Kidney (tissue), 14 donors: Measurements from ENCODE around the gene ZKSCAN8. TPM values are rescaled to one million over a fixed set of nuclear protein-coding genes. Genes with fewer than 3 reads are reported as not detected.

Experiments used
- DNase-seq, 5 donors: peaks; one replicate each; pipeline ENCODE4 v3.0.0-alpha.2; 2013 to 2020
- FAIRE-seq: peaks from 2 replicates; lab custom pipeline; 2012; peaks lifted over from hg19 to GRCh38; lab: Jason Lieb, UNC
- H3K27ac ChIP-seq, 2 donors: one replicate each; pipeline ENCODE4 v1.7.0; 2013; ENCODE audit warnings: low read depth in 2 of 2, low read length in 2 of 2, inconsistent platforms in 1 of 2
- H3K27me3 ChIP-seq: one replicate; pipeline ENCODE4 v1.7.1; 2013; ENCODE audit warnings: low read length, inconsistent platforms; ENCODE audit not compliant: control insufficient read depth, insufficient read depth
- H3K36me3 ChIP-seq, 3 donors: one replicate each; pipeline versions ENCODE4 v1.7.0 to v1.7.1; 2013; ENCODE audit warnings: low read length in 3 of 3, control low read depth in 1 of 3, inconsistent platforms in 1 of 3; ENCODE audit not compliant: insufficient read depth in 3 of 3, control insufficient read depth in 2 of 3
- H3K4me1 ChIP-seq, 3 donors: one replicate each; pipeline versions ENCODE4 v1.7.0 to v1.7.1; 2013; ENCODE audit warnings: low read length in 3 of 3, inconsistent platforms in 1 of 3, low read depth in 1 of 3; ENCODE audit not compliant: control insufficient read depth in 2 of 3, insufficient read depth in 2 of 3
- H3K4me3 ChIP-seq, 3 donors: one replicate each; pipeline versions ENCODE4 v1.7.0 to v1.8.1; 2013; ENCODE audit warnings: low read length in 3 of 3, control low read depth in 1 of 3, inconsistent platforms in 1 of 3
- H3K9ac ChIP-seq, 3 donors: one replicate each; pipeline versions ENCODE4 v1.7.0 to v1.7.1; 2013; ENCODE audit warnings: low read length in 3 of 3, control low read depth in 1 of 3, inconsistent platforms in 1 of 3
- H3K9me3 ChIP-seq, 3 donors: one replicate each; pipeline versions ENCODE4 v1.7.0 to v1.7.1; 2013; ENCODE audit warnings: low read length in 3 of 3, control low read depth in 1 of 3, inconsistent platforms in 1 of 3; ENCODE audit not compliant: control insufficient read depth in 2 of 3, insufficient read depth in 1 of 3
- intact Hi-C: fragments of 100-400 bp; cut with DNase I; formaldehyde crosslinking; loops from one replicate; pipeline ENCODE4 v1.11.1; 2022
- polyA plus RNA-seq: library from polyadenylated mRNA; stranded (reverse); fragments of 350-450 nt; fragmentation: Illumina TruSeq; extraction: RNeasy Lipid Tissue Mini Kit (QIAGEN cat#74804); gene quantifications from one replicate; pipeline ENCODE4 v1.2.3, GENCODE V29; 2014; ENCODE audit warnings: low read depth, low replicate concordance; ENCODE audit not compliant: insufficient read depth
- total RNA-seq: library from RNA; stranded (reverse); fragmentation: NEBNext Ultra II Directional; extraction: Animal tissue kit (Norgen Biotek cat#: 25700); gene quantifications from one replicate; pipeline ENCODE4 v1.2.1, GENCODE V29; 2021
- TF ChIP-seq, protein P1 (sequence below): IDR thresholded peaks from 3 replicates; pipeline ENCODE4 v1.5.1; 2012; ENCODE audit warnings: mild to moderate bottlenecking, moderate library complexity, borderline replicate concordance; ENCODE audit not compliant: insufficient read depth; ENCODE audit errors: extremely low read depth
- donor health status: control.
- donor health status: control.
- donor health status: control.
- donor health status: control.
- donor health status: control.
- donor health status: DM: yes; HTN: yes; CAD: no.
- donor health status: Normal renal cell carcinoma (clear cell type).

The ZKSCAN8 gene
- total and polyA plus RNA-seq, 2 donors from 2014 or later, result 3.5 to 26.4 TPM

- peaks cover 38 to 68% (median 50%) of the 10 kb centered on the region in 3 donors for H3K36me3 ChIP-seq
- H3K27ac ChIP-seq, result no peak overlapping the region
- no peak overlapping the region for H3K4me3 ChIP-seq
- no peaks in the 10 kb centered on the region for H3K4me1 ChIP-seq
- TF ChIP-seq, protein P1, sequence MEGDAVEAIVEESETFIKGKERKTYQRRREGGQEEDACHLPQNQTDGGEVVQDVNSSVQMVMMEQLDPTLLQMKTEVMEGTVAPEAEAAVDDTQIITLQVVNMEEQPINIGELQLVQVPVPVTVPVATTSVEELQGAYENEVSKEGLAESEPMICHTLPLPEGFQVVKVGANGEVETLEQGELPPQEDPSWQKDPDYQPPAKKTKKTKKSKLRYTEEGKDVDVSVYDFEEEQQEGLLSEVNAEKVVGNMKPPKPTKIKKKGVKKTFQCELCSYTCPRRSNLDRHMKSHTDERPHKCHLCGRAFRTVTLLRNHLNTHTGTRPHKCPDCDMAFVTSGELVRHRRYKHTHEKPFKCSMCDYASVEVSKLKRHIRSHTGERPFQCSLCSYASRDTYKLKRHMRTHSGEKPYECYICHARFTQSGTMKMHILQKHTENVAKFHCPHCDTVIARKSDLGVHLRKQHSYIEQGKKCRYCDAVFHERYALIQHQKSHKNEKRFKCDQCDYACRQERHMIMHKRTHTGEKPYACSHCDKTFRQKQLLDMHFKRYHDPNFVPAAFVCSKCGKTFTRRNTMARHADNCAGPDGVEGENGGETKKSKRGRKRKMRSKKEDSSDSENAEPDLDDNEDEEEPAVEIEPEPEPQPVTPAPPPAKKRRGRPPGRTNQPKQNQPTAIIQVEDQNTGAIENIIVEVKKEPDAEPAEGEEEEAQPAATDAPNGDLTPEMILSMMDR, result no peak
- DNase-seq, result no peak
- H3K9ac ChIP-seq, result no peak overlapping the region
- FAIRE-seq, result no peak
- intact Hi-C loops, result no loop called here
- H3K27me3 ChIP-seq, result no peaks in the 10 kb centered on the region
- peaks cover 0 to 7% (median 2%) of the 10 kb centered on the region in 3 donors for H3K9me3 ChIP-seq
These were observed 11.9 kb downstream of the ZKSCAN8 start for GRCh38 chr6:28153546-28153945.

DNA sequence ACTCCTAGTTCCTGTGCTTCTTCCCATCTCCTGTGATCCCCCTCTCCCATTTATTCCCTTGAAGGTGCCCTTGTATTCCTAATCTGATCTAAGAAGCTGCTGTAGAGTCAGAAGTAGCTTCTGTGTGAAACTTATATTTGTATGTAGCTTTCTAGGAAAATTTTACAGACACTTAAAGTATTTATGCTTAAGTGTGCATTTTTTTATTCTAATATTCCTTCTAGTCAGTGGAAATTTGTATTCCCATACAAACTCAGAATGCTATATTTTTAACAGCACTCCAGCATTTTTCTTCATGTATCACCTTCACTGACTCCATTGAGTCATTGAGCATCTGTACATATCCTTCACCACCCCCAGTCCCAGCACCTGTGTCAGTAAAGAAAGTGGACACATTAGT, 12.7 kb downstream of the ZKSCAN8 start:
- Histone ChIP-seq H3K27me3 (no peaks in the 10 kb centered on the region), H3K9ac (no peak overlapping the region), H3K27ac (no peak overlapping the region), H3K4me3 (no peak overlapping the region), H3K36me3 (peaks cover 36 to 60% (median 43%) of the 10 kb centered on the region in 3 donors), H3K4me1 (no peaks in the 10 kb centered on the region), H3K9me3 (peaks cover 0 to 7% (median 2%) of the 10 kb centered on the region in 3 donors)
- intact Hi-C loops, result no loop called here
- DNase-seq (no peak), FAIRE-seq (no peak)
- TF ChIP-seq, protein P1, result no peak

DNA sequence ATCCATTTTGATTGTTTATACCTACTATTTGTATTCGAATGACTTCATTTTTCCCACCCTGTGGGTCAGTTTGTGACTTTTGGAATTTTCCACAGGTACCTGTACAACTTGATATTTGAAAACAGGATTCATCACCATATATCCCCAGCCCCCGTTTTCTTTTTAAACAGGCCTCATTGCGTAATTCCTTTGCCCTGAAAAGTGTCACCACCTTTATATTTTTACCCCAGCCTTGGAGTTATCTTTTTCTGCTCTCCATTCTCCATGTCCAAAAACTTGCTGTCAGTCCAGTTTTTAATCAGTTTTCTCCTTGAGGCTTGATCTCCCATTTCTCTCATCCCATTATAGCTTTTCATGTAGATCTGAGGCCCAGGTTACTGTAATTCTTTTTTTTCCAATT, 16.6 kb downstream of the ZKSCAN8 start:
- H3K9me3 ChIP-seq, result peaks cover 0 to 8% (median 0%) of the 10 kb centered on the region in 3 donors
- H3K4me1 ChIP-seq, result peaks cover 0 to 3% (median 0%) of the 10 kb centered on the region in 3 donors
- no peak for DNase-seq
- no peak overlapping the region for H3K9ac ChIP-seq
- TF ChIP-seq, protein P1, result no peak
- no peak for FAIRE-seq
- no peak overlapping the region for H3K4me3 ChIP-seq
- intact Hi-C loops, result no loop called here
- H3K36me3 ChIP-seq, result peaks cover 16 to 30% (median 19%) of the 10 kb centered on the region in 3 donors
- H3K27ac ChIP-seq, result no peak overlapping the region
- H3K27me3 ChIP-seq, result no peaks in the 10 kb centered on the region
